IMR-90 (cell line): ENCODE measurements around the gene PTK6. TPM values are rescaled to one million over a fixed set of nuclear protein-coding genes. Genes with fewer than 3 reads are reported as not detected.

Experiments used
- ATAC-seq: fragments of 200-7000 bp; cut with Tn5 transposase; 2 replicates; pipeline ENCODE4 v1.9.1; 2020; ENCODE audit warnings: low read depth, mild to moderate bottlenecking, moderate library complexity
- BruUV-seq: library from RNA; stranded (reverse); fragments of 400-500 nt; replicated peaks from 2 replicates; lab custom pipeline; 2021; lab: Mats Ljungman, UMichigan
- CTCF ChIA-PET: fragments of 300-600 bp; formaldehyde crosslinking; extraction: SDS; loops from one replicate; lab custom pipeline; 2021; ENCODE audit warnings: antibody characterized with exemption; lab: Yijun Ruan, JAX
- POLR2A ChIA-PET: fragments of 300-600 bp; sonication (Branson Sonifier 250); formaldehyde crosslinking; loops from one replicate; lab custom pipeline; 2022; ENCODE audit warnings: antibody characterized with exemption; ENCODE audit not compliant: unreplicated experiment; lab: Charles Lee
- DNase-seq: peaks from one replicate; pipeline ENCODE4 v3.0.0; 2013
- H2AFZ ChIP-seq: replicated peaks from 2 replicates; pipeline ENCODE3; 2013; ENCODE audit warnings: low read length, mild to moderate bottlenecking; ENCODE audit not compliant: poor library complexity
- H2AK5ac ChIP-seq: 2 replicates; pipeline ENCODE4 v1.6.1; 2013; ENCODE audit warnings: low read depth, low read length, inconsistent platforms
- H2AK9ac ChIP-seq: replicated peaks from 2 replicates; pipeline ENCODE3; 2013; ENCODE audit warnings: mild to moderate bottlenecking, low read depth, low read length, moderate library complexity; ENCODE audit not compliant: poor library complexity
- H2BK120ac ChIP-seq: 2 replicates; pipeline ENCODE4 v1.6.1; 2013; ENCODE audit warnings: low read depth, low read length, inconsistent platforms
- H2BK15ac ChIP-seq: 3 replicates; pipeline ENCODE4 v1.6.1; 2013; ENCODE audit warnings: low read depth, low read length, inconsistent platforms
- H2BK20ac ChIP-seq: 2 replicates; pipeline ENCODE4 v1.6.1; 2013; ENCODE audit warnings: low read depth, mild to moderate bottlenecking, inconsistent platforms, low read length, moderate library complexity
- H2BK5ac ChIP-seq: 2 replicates; pipeline ENCODE4 v1.6.1; 2013; ENCODE audit warnings: mild to moderate bottlenecking, low read depth, low read length, inconsistent platforms; ENCODE audit not compliant: poor library complexity, severe bottlenecking
- H3K14ac ChIP-seq: replicated peaks from 2 replicates; pipeline ENCODE4 v1.6.1; 2013; ENCODE audit warnings: low read depth, low read length, inconsistent platforms
- H3K18ac ChIP-seq: 2 replicates; pipeline ENCODE4 v1.6.1; 2013; ENCODE audit warnings: low read depth, low read length, control low read depth
- H3K23ac ChIP-seq: 2 replicates; pipeline ENCODE4 v1.6.1; 2013; ENCODE audit warnings: low read depth, low read length, inconsistent platforms
- H3K27ac ChIP-seq: 2 replicates; pipeline ENCODE4 v1.5.1; 2013; ENCODE audit warnings: mild to moderate bottlenecking, control low read depth, low read length; ENCODE audit not compliant: insufficient read depth
- H3K27me3 ChIP-seq: 2 replicates; pipeline ENCODE4 v1.6.1; 2013; ENCODE audit warnings: low read length; ENCODE audit not compliant: control insufficient read depth, insufficient read depth
- H3K36me3 ChIP-seq: 2 replicates; pipeline ENCODE4 v1.6.1; 2013; ENCODE audit warnings: low read length, mixed read lengths; ENCODE audit not compliant: control insufficient read depth, insufficient read depth
- H3K4ac ChIP-seq: 2 replicates; pipeline ENCODE4 v1.6.1; 2013; ENCODE audit warnings: low read depth, low read length, inconsistent platforms
- H3K4me1 ChIP-seq: 2 replicates; pipeline ENCODE4 v1.6.1; 2013; ENCODE audit warnings: low read length, mixed read lengths; ENCODE audit not compliant: control insufficient read depth, insufficient read depth
- H3K4me2 ChIP-seq: 2 replicates; pipeline ENCODE4 v1.6.1; 2013; ENCODE audit warnings: low read depth, mild to moderate bottlenecking, control low read depth, low read length, moderate library complexity
- H3K4me3 ChIP-seq: 2 replicates; pipeline ENCODE4 v1.5.1; 2013; ENCODE audit warnings: low read depth, mild to moderate bottlenecking, control low read depth, low read length, moderate library complexity; ENCODE audit not compliant: insufficient read depth
- H3K56ac ChIP-seq: 2 replicates; pipeline ENCODE4 v1.6.1; 2013; ENCODE audit warnings: low read length, inconsistent platforms; ENCODE audit not compliant: insufficient read depth; ENCODE audit errors: extremely low read depth
- H3K79me1 ChIP-seq, 2 experiments: 2 replicates each; pipeline ENCODE4 v1.6.1; 2013; ENCODE audit warnings: low read length in 2 of 2, inconsistent platforms in 1 of 2, low read depth in 1 of 2
- H3K9ac ChIP-seq: 2 replicates; pipeline ENCODE4 v1.6.1; 2013; ENCODE audit warnings: low read depth, low read length, control low read depth
- H3K9me1 ChIP-seq: 2 replicates; pipeline ENCODE4 v1.6.1; 2013; ENCODE audit warnings: low read length, inconsistent platforms; ENCODE audit not compliant: insufficient read depth
- H3K9me3 ChIP-seq: 2 replicates; pipeline ENCODE4 v1.6.1; 2013; ENCODE audit warnings: low read length; ENCODE audit not compliant: control insufficient read depth, insufficient read depth
- H4K20me1 ChIP-seq: 2 replicates; pipeline ENCODE4 v1.6.1; 2013; ENCODE audit warnings: low read length, inconsistent platforms; ENCODE audit not compliant: insufficient read depth
- H4K5ac ChIP-seq: 2 replicates; pipeline ENCODE4 v1.6.1; 2013; ENCODE audit warnings: mild to moderate bottlenecking, low read depth, low read length, control low read depth
- H4K8ac ChIP-seq, 2 experiments: 2 replicates each; pipeline ENCODE4 v1.6.1; 2013; ENCODE audit warnings: low read depth in 2 of 2, low read length in 2 of 2, control low read depth in 1 of 2, inconsistent platforms in 1 of 2
- H4K91ac ChIP-seq: 2 replicates; pipeline ENCODE4 v1.6.1; 2013; ENCODE audit warnings: low read depth, low read length, inconsistent platforms; ENCODE audit not compliant: insufficient read depth
- MAZ ChIP-seq: IDR thresholded peaks from 2 replicates; pipeline ENCODE4 v1.6.1; 2012; ENCODE audit warnings: low read depth, mild to moderate bottlenecking, low read length, improper control_type of control experiment, moderate library complexity, borderline replicate concordance
- NFE2L2 ChIP-seq: fragments of 150-350 bp; IDR thresholded peaks from 2 replicates; pipeline ENCODE4 v1.6.1; 2016; ENCODE audit warnings: low read depth, mild to moderate bottlenecking, low read length
- RCOR1 ChIP-seq: IDR thresholded peaks from 2 replicates; pipeline ENCODE4 v1.6.1; 2012; ENCODE audit warnings: mild to moderate bottlenecking, low read length, improper control_type of control experiment; ENCODE audit not compliant: insufficient replicate concordance
- WGBS, 2 experiments: methylation state at CpG; one replicate each; pipeline versions ENCODE4 v1.1.5 to v1.1.7; 2013; ENCODE audit warnings: missing lambda C conversion rate in 2 of 2; ENCODE audit not compliant: insufficient read length in 1 of 2; ENCODE audit errors: extremely low coverage in 2 of 2; 5-methylcytosine and 5-hydroxymethylcytosine counted together
- dilution Hi-C: fragments of 300-500 bp; cut with HindIII; formaldehyde crosslinking; loops from one replicate; pipeline ENCODE4 v1.14.3; 2018; ENCODE audit warnings: low sequenced_read_pairs; ENCODE audit not compliant: unreplicated experiment
- in situ Hi-C: fragments of 300-500 bp; cut with MboI; formaldehyde crosslinking; loops from 3 replicates; pipeline ENCODE4 v1.14.3; 2019; ENCODE audit warnings: low sequenced_read_pairs, inconsistent platforms, mixed read lengths
- intact Hi-C: fragments of 100-400 bp; cut with micrococcal nuclease; formaldehyde crosslinking; loops from 2 replicates; pipeline ENCODE4 v1.10.0; 2022
- polyA plus RNA-seq, 3 experiments: library from polyadenylated mRNA; depleted of rRNA; stranded (reverse); fragments of >200 nt; gene quantifications; 2 replicates each; pipeline ENCODE4 v1.2.3, GENCODE V29; 2012; ENCODE audit warnings: low replicate concordance in 1 of 3
- total RNA-seq: library from RNA; depleted of rRNA; stranded (reverse); fragments of >200 nt; gene quantifications from 2 replicates; pipeline ENCODE4 v1.2.3, GENCODE V29; 2012
- TF ChIP-seq, protein P1 (sequence below): fragments of 150-350 bp; IDR thresholded peaks from 2 replicates; pipeline ENCODE4 v1.6.1; 2016; ENCODE audit warnings: low read depth, mild to moderate bottlenecking, low read length, moderate library complexity, borderline replicate concordance
- TF ChIP-seq, protein P2 (sequence below): fragments of 150-350 bp; IDR thresholded peaks from 2 replicates; pipeline ENCODE4 v1.6.1; 2017; ENCODE audit warnings: mild to moderate bottlenecking, antibody characterized with exemption, low read length, low read depth

Gene PTK6
- total and polyA plus RNA-seq, 2 of the 4 experiments (the other 2 are of a cell fraction): not detected

DNA sequence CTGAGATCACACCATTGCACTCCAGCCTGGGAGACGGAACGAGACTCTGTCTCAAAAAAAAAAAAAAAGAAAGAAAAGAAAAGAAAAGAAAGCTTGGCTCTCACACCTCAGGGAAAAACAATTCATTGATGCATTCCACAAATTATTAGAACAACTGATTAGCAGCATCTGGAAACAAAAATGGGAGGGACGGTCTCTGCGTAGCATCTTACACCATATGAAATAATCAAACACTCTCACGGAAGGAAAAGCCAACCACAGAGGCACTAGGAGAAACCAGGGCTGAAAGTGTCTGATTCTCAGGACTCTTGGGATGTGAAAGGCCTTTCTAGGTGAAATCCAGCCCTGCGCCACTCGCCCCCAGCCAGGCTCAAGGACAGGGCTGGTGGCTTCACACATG, 39.1 kb upstream of the PTK6 start:
- Histone ChIP-seq H3K18ac (no peak overlapping the region), H2AK9ac (no peak overlapping the region), H2BK20ac (no peak overlapping the region), H2BK15ac (no peak overlapping the region), H2AFZ (no peak overlapping the region), H3K4ac (no peak overlapping the region), H2BK120ac (no peak overlapping the region), H3K56ac (no peak overlapping the region), H4K5ac (no peak overlapping the region), H3K79me1 (peaks cover 4 to 13% of the 10 kb centered on the region in 2 experiments), H2BK5ac (no peak overlapping the region), H3K23ac (no peak overlapping the region), H3K27me3 (no peaks in the 10 kb centered on the region), H3K9ac (no peak overlapping the region), H4K91ac (no peak overlapping the region), H3K9me3 (no peaks in the 10 kb centered on the region), H3K4me2 (no peak overlapping the region), H3K4me3 (no peak overlapping the region), H3K9me1 (peaks cover 3% of the 10 kb centered on the region; the same call in 1 of the 2 replicates), H3K36me3 (peaks cover 6% of the 10 kb centered on the region; the same call in 1 of the 2 replicates), H2AK5ac (no peak overlapping the region), H3K14ac (no peak overlapping the region), H3K27ac (no peak overlapping the region), H4K20me1 (no peaks in the 10 kb centered on the region), H3K4me1 (peaks cover 10% of the 10 kb centered on the region), H4K8ac (no peak overlapping the region)
- WGBS, 2 experiments: no CpG with 5 or more reads among the region's 7 CpGs
- BruUV-seq: no TSS peak
- ChIA-PET POLR2A (no interaction called here), CTCF (no interaction called here)
- TF ChIP-seq, protein P1, sequence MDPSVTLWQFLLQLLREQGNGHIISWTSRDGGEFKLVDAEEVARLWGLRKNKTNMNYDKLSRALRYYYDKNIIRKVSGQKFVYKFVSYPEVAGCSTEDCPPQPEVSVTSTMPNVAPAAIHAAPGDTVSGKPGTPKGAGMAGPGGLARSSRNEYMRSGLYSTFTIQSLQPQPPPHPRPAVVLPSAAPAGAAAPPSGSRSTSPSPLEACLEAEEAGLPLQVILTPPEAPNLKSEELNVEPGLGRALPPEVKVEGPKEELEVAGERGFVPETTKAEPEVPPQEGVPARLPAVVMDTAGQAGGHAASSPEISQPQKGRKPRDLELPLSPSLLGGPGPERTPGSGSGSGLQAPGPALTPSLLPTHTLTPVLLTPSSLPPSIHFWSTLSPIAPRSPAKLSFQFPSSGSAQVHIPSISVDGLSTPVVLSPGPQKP: no peak
- TF ChIP-seq MAZ (no peak), NFE2L2 (no peak), RCOR1 (no peak)
- TF ChIP-seq, protein P2, sequence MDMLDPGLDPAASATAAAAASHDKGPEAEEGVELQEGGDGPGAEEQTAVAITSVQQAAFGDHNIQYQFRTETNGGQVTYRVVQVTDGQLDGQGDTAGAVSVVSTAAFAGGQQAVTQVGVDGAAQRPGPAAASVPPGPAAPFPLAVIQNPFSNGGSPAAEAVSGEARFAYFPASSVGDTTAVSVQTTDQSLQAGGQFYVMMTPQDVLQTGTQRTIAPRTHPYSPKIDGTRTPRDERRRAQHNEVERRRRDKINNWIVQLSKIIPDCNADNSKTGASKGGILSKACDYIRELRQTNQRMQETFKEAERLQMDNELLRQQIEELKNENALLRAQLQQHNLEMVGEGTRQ: no peak
- intact Hi-C loops: no loop called here
- in situ Hi-C loops: no loop called here
- ATAC-seq (no peak), DNase-seq (no peak)
- dilution Hi-C loops: no loop called here
